GM13976 (cell line): Measurements from ENCODE around the gene PIGC.
"Not testable (repeated sequence)": the region's sequence is repeated elsewhere in the genome, so short reads cannot be mapped to it uniquely, and the experiment has no call there.

Experiments used
- DNase-seq: peaks from one replicate; pipeline ENCODE4 v3.0.0; 2012; ENCODE audit warnings: low spot score
- in situ Hi-C: fragments of 300-500 bp; cut with MboI; formaldehyde crosslinking; loops from one replicate; pipeline ENCODE4 v1.12.0; 2022; ENCODE audit warnings: low sequenced_read_pairs, mixed read lengths, inconsistent platforms; ENCODE audit not compliant: unreplicated experiment
- TF ChIP-seq, protein P1 (sequence below): IDR thresholded peaks from 2 replicates; pipeline ENCODE4 v1.5.1; 2012; ENCODE audit warnings: borderline replicate concordance, mild to moderate bottlenecking; ENCODE audit not compliant: insufficient read depth; ENCODE audit errors: extremely low read depth, missing control alignments, control extremely low read depth

PIGC gene

DNA sequence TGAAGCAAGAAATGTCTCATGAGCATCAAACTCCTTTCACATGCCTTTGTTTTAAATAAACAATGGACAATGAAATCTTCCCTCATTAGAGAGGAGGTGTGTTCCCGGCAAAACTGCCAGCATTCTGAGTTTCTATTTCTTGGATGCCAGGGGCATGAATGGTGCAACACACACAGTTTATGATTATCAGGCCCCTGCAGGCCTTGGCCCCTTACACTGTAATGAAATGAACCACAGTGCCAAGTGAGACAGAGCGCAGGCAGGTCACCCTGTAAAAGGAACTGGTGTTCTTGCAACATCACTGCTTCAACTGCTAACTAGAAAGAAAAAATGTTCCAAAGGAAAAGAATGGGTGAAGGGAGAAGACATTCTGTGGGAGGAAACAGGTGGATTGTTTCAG lies 3.8 kb upstream of the PIGC start:
- TF ChIP-seq, protein P1, sequence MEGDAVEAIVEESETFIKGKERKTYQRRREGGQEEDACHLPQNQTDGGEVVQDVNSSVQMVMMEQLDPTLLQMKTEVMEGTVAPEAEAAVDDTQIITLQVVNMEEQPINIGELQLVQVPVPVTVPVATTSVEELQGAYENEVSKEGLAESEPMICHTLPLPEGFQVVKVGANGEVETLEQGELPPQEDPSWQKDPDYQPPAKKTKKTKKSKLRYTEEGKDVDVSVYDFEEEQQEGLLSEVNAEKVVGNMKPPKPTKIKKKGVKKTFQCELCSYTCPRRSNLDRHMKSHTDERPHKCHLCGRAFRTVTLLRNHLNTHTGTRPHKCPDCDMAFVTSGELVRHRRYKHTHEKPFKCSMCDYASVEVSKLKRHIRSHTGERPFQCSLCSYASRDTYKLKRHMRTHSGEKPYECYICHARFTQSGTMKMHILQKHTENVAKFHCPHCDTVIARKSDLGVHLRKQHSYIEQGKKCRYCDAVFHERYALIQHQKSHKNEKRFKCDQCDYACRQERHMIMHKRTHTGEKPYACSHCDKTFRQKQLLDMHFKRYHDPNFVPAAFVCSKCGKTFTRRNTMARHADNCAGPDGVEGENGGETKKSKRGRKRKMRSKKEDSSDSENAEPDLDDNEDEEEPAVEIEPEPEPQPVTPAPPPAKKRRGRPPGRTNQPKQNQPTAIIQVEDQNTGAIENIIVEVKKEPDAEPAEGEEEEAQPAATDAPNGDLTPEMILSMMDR: no peak
- no peak for DNase-seq
- in situ Hi-C loops: no loop called here

DNA sequence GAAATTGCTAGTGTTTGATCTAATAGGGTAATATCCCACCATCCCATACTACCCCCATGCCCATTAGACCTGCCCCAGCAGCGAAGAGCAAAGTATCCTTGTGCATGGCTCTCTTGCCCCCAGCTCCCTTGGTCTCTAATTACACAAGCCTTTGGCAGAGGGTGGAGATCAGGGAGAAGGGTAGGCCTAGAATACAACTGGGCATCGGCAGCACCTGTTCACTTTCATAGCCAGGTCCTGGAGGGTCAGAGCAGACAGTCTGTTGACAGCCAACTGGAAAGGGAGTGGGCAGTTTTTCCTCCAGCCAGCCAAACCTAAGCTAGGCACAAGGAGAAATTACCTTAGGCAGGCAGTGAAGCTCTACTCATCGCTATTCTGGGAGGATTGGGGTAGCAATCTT lies 2.7 kb upstream of the PIGC start:
- in situ Hi-C loops: no loop called here
- no peak for DNase-seq

DNA sequence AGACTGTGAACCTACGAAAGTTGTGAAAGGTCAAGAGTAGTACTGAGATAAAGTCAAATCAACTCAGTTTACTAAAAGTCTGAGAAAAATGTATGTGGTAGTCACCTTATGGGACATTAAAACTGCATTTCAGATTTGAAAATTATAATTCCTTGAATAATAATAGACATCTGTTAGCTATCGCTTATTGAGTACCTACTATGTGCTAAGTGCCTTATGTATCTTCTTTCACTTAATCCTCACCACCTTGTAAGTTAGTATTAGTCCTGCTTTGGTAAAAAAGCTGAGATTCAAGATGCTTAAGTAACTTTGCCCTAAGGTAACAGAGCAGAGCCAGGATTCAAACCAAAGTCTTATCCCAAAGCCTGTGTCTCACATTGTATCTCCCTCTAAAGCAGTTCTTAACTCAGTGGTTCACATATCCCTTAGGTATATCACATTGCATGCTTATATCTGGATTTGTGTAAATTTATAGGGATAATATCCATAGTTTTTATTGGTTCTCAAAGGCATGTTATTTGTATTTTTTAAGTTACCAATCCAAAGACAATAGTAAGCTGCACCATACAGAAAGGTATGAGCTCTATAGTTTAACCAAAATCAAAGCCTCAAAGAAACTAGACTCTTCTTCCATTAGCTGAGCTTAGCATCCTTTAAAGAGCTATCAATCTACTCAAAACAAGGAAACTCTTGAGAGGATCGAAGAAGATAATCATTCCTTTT lies 865 bp downstream of the PIGC start:
- TF ChIP-seq, protein P1: no peak
- in situ Hi-C loops: no loop called here
- no peak for DNase-seq

More for the DNA sequence above, 2.7 kb upstream of the PIGC start:
- TF ChIP-seq, protein P1: no peak

DNA sequence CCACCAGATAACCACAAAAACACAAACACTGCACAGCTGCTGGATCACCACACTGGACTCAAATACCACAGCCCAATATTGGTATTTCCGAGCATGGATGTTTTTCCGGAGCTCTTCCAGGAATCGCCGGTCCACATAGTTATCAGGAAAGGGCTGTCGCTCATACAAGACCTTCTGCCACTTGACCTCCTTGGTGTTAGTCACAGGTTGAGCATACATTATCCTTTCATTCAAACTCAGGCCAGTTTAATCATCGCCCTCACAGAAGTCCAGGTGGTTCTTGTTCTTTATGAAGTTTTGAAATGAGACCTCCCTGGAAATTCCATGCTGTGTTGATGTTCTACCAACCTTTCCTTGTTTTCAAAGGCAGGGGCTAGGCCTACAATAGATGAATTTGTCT lies 1.5 kb downstream of the PIGC start:
- in situ Hi-C loops: no loop called here
- TF ChIP-seq, protein P1: no peak

DNA sequence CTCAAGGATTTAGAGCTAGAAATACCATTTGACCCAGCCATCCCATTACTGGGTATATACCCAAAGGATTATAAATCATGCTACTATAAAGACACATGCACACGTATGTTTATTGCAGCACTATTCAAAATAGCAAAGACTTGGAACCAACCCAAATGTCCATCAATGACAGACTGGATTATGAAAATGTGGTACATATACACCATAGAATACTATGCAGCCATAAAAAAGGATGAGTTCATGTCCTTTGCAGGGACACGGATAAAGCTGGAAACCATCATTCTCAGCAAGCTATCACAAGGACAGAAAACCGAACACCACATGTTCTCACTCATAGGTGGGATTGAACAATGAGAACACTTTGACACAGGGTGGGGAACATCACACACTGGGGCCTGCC lies 6.7 kb downstream of the PIGC start:
- in situ Hi-C loops, DNase-seq: not testable (repeated sequence)

More for the DNA sequence above, 1.5 kb downstream of the PIGC start:
- no peak for DNase-seq

DNA sequence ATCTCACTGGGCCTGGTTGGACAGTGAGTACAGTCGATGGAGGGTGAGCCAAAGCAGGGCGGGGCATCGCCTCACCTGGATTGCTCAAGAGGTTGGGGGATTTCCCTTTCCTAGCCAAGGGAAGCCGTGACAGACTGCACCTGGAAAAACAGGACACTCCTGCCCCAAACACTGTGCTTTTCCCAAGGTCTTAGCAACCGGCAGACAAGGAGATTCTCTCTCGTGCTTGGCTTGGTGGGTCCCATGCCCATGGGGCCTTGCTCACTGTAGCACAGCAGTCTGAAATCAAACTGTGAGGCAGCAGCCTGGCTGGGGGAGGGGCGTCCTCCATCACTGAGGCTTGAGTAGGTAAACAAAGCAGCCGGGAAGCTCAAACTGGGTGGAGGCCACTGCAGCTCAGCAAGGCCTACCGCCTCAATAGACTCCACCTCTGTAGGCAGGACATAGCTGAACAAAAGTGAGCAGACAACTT lies 12.1 kb downstream of the PIGC start:
- TF ChIP-seq, protein P1: no peak
- in situ Hi-C loops: no loop called here
- no peak for DNase-seq

DNA sequence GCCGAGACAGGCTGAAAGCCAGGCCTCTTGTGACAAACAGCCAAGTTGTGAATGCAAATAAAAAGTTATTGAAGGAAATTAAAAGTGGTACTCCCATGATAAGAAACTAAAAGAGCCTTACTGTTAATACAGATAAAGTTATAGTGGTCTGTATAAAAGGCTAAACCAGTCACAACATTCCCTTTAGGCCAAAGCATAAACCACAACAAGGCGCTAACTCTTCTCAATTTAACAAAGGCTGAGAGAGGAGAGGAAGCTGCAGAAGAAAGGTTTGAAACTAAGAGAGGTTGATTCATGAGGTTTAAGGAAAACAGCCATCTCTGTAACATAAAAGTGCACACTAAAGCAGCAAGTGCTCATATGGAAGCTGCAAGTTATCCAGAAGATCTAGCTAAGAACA lies 12.7 kb downstream of the PIGC start:
- no peak for DNase-seq
- in situ Hi-C loops: no loop called here
- TF ChIP-seq, protein P1: no peak
